ENCODE data around the gene SMYD1.
"Not testable (repeated sequence)": the region's sequence is repeated elsewhere in the genome, so short reads cannot be mapped to it uniquely, and the experiment has no call there.

DNA sequence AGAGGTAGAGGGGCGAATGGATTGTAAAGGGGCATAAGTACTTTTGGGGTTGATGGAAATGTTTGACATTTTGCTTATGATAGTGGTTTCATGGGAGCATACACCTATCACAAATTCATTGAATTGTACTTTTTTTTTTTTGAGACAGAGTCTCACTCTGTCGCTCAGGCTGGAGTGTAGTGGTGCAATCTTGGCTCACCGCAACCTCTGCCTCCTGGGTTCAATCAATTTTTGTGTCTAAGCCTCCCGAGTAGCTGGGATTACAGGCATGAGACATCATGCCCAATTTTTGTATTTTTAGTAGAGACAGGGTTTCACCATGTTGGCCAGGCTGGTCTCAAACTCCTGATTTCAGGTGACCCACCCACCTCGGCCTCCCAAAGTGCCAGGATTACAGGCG, 22.1 kb upstream of the SMYD1 start:
- TF ChIP-seq CTCF (IDR thresholded peaks at IDR 0.05); SIN3A (IDR thresholded peaks at IDR 0.05; ENCODE audit: borderline replicate concordance, insufficient read depth, low read depth, low read length); POLR2AphosphoS5 (IDR thresholded peaks at IDR 0.05; ENCODE audit: low read depth, low read length); TCF7L2 (IDR thresholded peaks at IDR 0.05; ENCODE audit: low read depth, low read length): not testable (repeated sequence)
- TF ChIP-seq, protein P1, sequence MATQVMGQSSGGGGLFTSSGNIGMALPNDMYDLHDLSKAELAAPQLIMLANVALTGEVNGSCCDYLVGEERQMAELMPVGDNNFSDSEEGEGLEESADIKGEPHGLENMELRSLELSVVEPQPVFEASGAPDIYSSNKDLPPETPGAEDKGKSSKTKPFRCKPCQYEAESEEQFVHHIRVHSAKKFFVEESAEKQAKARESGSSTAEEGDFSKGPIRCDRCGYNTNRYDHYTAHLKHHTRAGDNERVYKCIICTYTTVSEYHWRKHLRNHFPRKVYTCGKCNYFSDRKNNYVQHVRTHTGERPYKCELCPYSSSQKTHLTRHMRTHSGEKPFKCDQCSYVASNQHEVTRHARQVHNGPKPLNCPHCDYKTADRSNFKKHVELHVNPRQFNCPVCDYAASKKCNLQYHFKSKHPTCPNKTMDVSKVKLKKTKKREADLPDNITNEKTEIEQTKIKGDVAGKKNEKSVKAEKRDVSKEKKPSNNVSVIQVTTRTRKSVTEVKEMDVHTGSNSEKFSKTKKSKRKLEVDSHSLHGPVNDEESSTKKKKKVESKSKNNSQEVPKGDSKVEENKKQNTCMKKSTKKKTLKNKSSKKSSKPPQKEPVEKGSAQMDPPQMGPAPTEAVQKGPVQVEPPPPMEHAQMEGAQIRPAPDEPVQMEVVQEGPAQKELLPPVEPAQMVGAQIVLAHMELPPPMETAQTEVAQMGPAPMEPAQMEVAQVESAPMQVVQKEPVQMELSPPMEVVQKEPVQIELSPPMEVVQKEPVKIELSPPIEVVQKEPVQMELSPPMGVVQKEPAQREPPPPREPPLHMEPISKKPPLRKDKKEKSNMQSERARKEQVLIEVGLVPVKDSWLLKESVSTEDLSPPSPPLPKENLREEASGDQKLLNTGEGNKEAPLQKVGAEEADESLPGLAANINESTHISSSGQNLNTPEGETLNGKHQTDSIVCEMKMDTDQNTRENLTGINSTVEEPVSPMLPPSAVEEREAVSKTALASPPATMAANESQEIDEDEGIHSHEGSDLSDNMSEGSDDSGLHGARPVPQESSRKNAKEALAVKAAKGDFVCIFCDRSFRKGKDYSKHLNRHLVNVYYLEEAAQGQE (IDR thresholded peaks at IDR 0.05; ENCODE audit: insufficient read depth in 1 of 2, low read depth in 2 of 2, low read length in 1 of 2): not testable (repeated sequence)

Data from Panc1 (cell line).